Measurements from ENCODE around the gene SIAH1.

DNA sequence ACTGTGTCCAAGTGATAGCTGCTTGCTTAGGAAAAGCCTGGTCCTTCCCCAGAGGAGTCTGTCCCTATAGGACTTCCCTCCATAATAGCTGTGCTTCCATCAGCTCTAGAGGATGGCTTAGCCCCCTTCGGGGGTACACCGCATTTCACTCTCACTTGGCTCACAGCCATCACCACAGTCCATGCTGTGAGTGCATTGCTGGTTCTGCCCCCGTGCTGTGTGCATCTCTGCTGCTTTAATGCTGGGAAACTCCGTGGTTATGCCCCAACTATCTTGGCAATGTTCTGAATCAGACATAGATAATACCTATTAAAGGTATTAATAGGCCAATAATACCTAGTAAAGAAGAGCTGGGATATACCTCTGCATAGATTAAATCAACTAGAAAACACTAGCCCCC is 58.3 kb downstream of the SIAH1 start:
- no peak for TF ChIP-seq ATF1 (CRISPR knock-in tag; IDR thresholded peaks at IDR 0.05)
- TF ChIP-seq ESRRA (CRISPR knock-in tag; IDR thresholded peaks at IDR 0.05; ENCODE audit: borderline replicate concordance), result no peak
- TF ChIP-seq, protein P1, sequence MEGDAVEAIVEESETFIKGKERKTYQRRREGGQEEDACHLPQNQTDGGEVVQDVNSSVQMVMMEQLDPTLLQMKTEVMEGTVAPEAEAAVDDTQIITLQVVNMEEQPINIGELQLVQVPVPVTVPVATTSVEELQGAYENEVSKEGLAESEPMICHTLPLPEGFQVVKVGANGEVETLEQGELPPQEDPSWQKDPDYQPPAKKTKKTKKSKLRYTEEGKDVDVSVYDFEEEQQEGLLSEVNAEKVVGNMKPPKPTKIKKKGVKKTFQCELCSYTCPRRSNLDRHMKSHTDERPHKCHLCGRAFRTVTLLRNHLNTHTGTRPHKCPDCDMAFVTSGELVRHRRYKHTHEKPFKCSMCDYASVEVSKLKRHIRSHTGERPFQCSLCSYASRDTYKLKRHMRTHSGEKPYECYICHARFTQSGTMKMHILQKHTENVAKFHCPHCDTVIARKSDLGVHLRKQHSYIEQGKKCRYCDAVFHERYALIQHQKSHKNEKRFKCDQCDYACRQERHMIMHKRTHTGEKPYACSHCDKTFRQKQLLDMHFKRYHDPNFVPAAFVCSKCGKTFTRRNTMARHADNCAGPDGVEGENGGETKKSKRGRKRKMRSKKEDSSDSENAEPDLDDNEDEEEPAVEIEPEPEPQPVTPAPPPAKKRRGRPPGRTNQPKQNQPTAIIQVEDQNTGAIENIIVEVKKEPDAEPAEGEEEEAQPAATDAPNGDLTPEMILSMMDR (IDR thresholded peaks at IDR 0.05), result no peak

Measured in WTC11 (cell line).